Esophagus squamous epithelium (tissue), 5 donors: ENCODE results near the gene MUTYH. TPM values are rescaled to one million over a fixed set of nuclear protein-coding genes. Genes with fewer than 3 reads are reported as not detected.
A peak's percentile ranks its signal among the peaks of the same experiment; 100 is the strongest.

Experiments
- DNase-seq: peaks from one replicate; lab custom pipeline; 2025; lab: John Stamatoyannopoulos, UW
- H3K27ac ChIP-seq, 4 donors: fragments of 200-600 bp; sonication (generic); one replicate each; pipeline ENCODE4 v1.5.1; 2016 to 2019; ENCODE audit warnings: mild to moderate bottlenecking in 1 of 4
- H3K27me3 ChIP-seq, 4 donors: fragments of 200-600 bp; sonication (generic); 1 replicate in 3 of 4; 2 replicates in 1 of 4; pipeline versions ENCODE4 v1.5.1 to v1.6.0; 2017 to 2021; ENCODE audit warnings: antibody characterized with exemption in 1 of 4
- H3K36me3 ChIP-seq, 3 donors: fragments of 200-600 bp; sonication (generic); one replicate each; pipeline ENCODE4 v1.5.1; 2016 to 2019
- H3K4me1 ChIP-seq, 3 donors: fragments of 200-600 bp; sonication (generic); one replicate each; pipeline ENCODE4 v1.5.1; 2017 to 2019
- H3K4me3 ChIP-seq, 4 donors: fragments of 200-600 bp; sonication (generic); 1 replicate in 3 of 4; 2 replicates in 1 of 4; pipeline ENCODE4 v1.5.1; 2016 to 2019; ENCODE audit warnings: mild to moderate bottlenecking in 2 of 4, moderate library complexity in 1 of 4
- H3K9me3 ChIP-seq, 3 donors: fragments of 200-600 bp; sonication (generic); one replicate each; pipeline ENCODE4 v1.5.1; 2016 to 2019
- POLR2A ChIP-seq, 4 donors: fragments of 450-650 bp; IDR thresholded peaks; one replicate each; pipeline ENCODE4 v1.6.1; 2017; ENCODE audit warnings: antibody characterized with exemption in 4 of 4, mild to moderate bottlenecking in 4 of 4, moderate library complexity in 3 of 4
- WGBS, 2 donors: methylation state at CpG; one replicate each; pipeline ENCODE4 v1.1.5; 2018; 5-methylcytosine and 5-hydroxymethylcytosine counted together
- intact Hi-C: fragments of 100-400 bp; cut with DNase I; formaldehyde crosslinking; loops from one replicate; pipeline ENCODE4 v1.15.0; 2022
- total RNA-seq, 4 donors: library from RNA; depleted of rRNA; stranded (reverse); fragments of >200 nt; gene quantifications; one replicate each; pipeline ENCODE4 v1.1.0, GENCODE V29; 2016
- TF ChIP-seq, protein P1 (sequence below), 6 experiments: fragments of 450-650 bp in 4 of 6; fragments of 200-600 bp in 2 of 6; sonication (generic) in 2 of 6; IDR thresholded peaks; one replicate each; pipeline ENCODE4 v1.5.1; 2016 to 2019; ENCODE audit warnings: antibody characterized with exemption in 6 of 6, mild to moderate bottlenecking in 4 of 6, moderate library complexity in 4 of 6
- donor health status: DM: yes; HTN: yes; CAD: no.

Gene MUTYH
- total RNA-seq, 4 donors from 2014 or later: 8.4 to 23.5 (median 19.1) TPM

DNA sequence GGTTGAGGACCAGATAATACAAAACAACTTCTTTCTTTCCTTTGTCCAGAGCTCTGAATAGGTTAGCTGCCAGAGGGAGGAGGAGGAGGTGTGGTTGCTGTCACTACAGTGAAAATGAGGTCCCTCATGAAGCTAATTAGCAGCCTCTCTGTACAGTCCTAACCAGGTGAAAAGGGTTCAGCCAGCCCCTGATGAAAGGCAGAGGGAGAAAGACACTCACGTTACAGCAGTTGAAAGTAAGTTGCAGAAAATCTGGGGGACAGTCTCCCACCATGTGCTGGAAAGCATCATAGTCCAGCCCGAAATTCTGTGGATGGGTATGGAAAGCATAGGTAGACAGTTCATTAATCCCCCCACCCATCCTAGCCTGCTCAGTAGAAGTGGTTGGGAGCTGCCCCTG lies 6.2 kb upstream of the MUTYH start:
- intact Hi-C loops: loop anchor here (10.0 kb wide), 1 partner anchor 218 kb away; no protein-coding TSS in a partner anchor
- no peaks in the 10 kb centered on the region for H3K27me3 ChIP-seq
- H3K4me3 ChIP-seq: no peak overlapping the region
- 76 to 93% methylated on average over 2 of the region's 2 CpGs for WGBS, 2 donors
- no peak overlapping the region for H3K27ac ChIP-seq
- H3K36me3 ChIP-seq: peaks cover 28 to 56% (median 37%) of the 10 kb centered on the region in 3 donors
- no peak for TF ChIP-seq POLR2A (IDR thresholded peaks at IDR 0.05)
- TF ChIP-seq, protein P1, sequence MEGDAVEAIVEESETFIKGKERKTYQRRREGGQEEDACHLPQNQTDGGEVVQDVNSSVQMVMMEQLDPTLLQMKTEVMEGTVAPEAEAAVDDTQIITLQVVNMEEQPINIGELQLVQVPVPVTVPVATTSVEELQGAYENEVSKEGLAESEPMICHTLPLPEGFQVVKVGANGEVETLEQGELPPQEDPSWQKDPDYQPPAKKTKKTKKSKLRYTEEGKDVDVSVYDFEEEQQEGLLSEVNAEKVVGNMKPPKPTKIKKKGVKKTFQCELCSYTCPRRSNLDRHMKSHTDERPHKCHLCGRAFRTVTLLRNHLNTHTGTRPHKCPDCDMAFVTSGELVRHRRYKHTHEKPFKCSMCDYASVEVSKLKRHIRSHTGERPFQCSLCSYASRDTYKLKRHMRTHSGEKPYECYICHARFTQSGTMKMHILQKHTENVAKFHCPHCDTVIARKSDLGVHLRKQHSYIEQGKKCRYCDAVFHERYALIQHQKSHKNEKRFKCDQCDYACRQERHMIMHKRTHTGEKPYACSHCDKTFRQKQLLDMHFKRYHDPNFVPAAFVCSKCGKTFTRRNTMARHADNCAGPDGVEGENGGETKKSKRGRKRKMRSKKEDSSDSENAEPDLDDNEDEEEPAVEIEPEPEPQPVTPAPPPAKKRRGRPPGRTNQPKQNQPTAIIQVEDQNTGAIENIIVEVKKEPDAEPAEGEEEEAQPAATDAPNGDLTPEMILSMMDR (IDR thresholded peaks at IDR 0.05): no peak
- DNase-seq: no peak
- peaks cover 19 to 48% (median 26%) of the 10 kb centered on the region in 3 donors for H3K4me1 ChIP-seq
- no peaks in the 10 kb centered on the region for H3K9me3 ChIP-seq

- Histone ChIP-seq H3K36me3 (peaks cover 28 to 56% (median 37%) of the 10 kb centered on the region in 3 donors), H3K4me1 (peaks cover 30 to 52% (median 33%) of the 10 kb centered on the region in 3 donors), H3K27me3 (no peaks in the 10 kb centered on the region), H3K9me3 (no peaks in the 10 kb centered on the region), H3K27ac (no peak overlapping the region), H3K4me3 (no peak overlapping the region)
- 92 to 94% methylated on average over 4 to 13 of the region's 13 CpGs for WGBS, 2 donors
- TF ChIP-seq, protein P1 (IDR thresholded peaks at IDR 0.05): no peak
- TF ChIP-seq POLR2A (IDR thresholded peaks at IDR 0.05): no peak
- intact Hi-C loops: loop anchor here (10.0 kb wide), 1 partner anchor 220 kb away; no protein-coding TSS in a partner anchor
- DNase-seq: no peak
Measured at GRCh38 chr1:45345014-45345413, 4.8 kb upstream of the MUTYH start.

GRCh38 chr1:45344499-45344898 lies 4.3 kb upstream of the MUTYH start:
- Histone ChIP-seq H3K27ac (no peak overlapping the region), H3K4me1 (peaks cover 26 to 47% (median 28%) of the 10 kb centered on the region in 3 donors), H3K9me3 (no peaks in the 10 kb centered on the region), H3K4me3 (no peak overlapping the region), H3K27me3 (no peaks in the 10 kb centered on the region), H3K36me3 (peaks cover 28 to 56% (median 37%) of the 10 kb centered on the region in 3 donors)
- no CpG with 5 or more reads among the region's 2 CpGs for WGBS, 2 donors
- TF ChIP-seq, protein P1 (IDR thresholded peaks at IDR 0.05): no peak
- no peak for TF ChIP-seq POLR2A (IDR thresholded peaks at IDR 0.05)
- intact Hi-C loops: loop anchor here (10.0 kb wide), 1 partner anchor 220 kb away; no protein-coding TSS in a partner anchor
- no peak for DNase-seq

- Histone ChIP-seq H3K9me3 (no peaks in the 10 kb centered on the region), H3K36me3 (peaks cover 28 to 44% (median 34%) of the 10 kb centered on the region in 3 donors), H3K4me3 (peak overlapping the region; percentile 68 to 91 (median 78)), H3K27ac (peak overlapping the region; percentile 92 to 98 (median 96)), H3K4me1 (peaks cover 11 to 34% (median 16%) of the 10 kb centered on the region in 3 donors), H3K27me3 (no peaks in the 10 kb centered on the region)
- 13 to 25% methylated on average over 4 to 5 of the region's 6 CpGs for WGBS, 2 donors
- DNase-seq: no peak
- intact Hi-C loops: loop anchor here (10.0 kb wide), 1 partner anchor 224 kb away; no protein-coding TSS in a partner anchor
- TF ChIP-seq POLR2A (IDR thresholded peaks at IDR 0.05): no peak
- TF ChIP-seq, protein P1 (IDR thresholded peaks at IDR 0.05): no peak
Measured at GRCh38 chr1:45340816-45341466, 701 bp upstream of the MUTYH start.

- Histone ChIP-seq H3K4me1 (peaks cover 11 to 51% (median 16%) of the 10 kb centered on the region in 3 donors), H3K36me3 (peaks cover 9 to 32% (median 11%) of the 10 kb centered on the region in 3 donors), H3K27ac (no peak overlapping the region), H3K9me3 (no peaks in the 10 kb centered on the region), H3K27me3 (no peaks in the 10 kb centered on the region), H3K4me3 (no peak overlapping the region)
- WGBS, 2 donors: 78 to 92% methylated on average over 3 of the region's 3 CpGs
- DNase-seq: no peak
- intact Hi-C loops: no loop called here
- TF ChIP-seq POLR2A (IDR thresholded peaks at IDR 0.05): no peak
- TF ChIP-seq, protein P1 (IDR thresholded peaks at IDR 0.05): no peak
Measured at GRCh38 chr1:45337630-45338325, 2.5 kb downstream of the MUTYH start.
